Upper lobe of left lung (tissue), 4 donors: ENCODE results near the gene FNIP1.

Source experiments
- CTCF ChIP-seq, 6 experiments: fragments of 450-650 bp in 4 of 6; fragments of 200-600 bp in 2 of 6; sonication (generic) in 2 of 6; IDR thresholded peaks; one replicate each; pipeline ENCODE4 v1.5.1; 2016 to 2019; ENCODE audit warnings: antibody characterized with exemption in 6 of 6
- POLR2A ChIP-seq, 4 donors: fragments of 450-650 bp; IDR thresholded peaks; one replicate each; pipeline ENCODE4 v1.5.1; 2016 to 2017; ENCODE audit warnings: antibody characterized with exemption in 4 of 4, mild to moderate bottlenecking in 2 of 4

GRCh38 chr5:131654776-131655175, 142.0 kb downstream of the FNIP1 start:
- TF ChIP-seq CTCF (IDR thresholded peaks at IDR 0.05): no peak
- no peak for TF ChIP-seq POLR2A (IDR thresholded peaks at IDR 0.05)
